ENCODE data around the gene FOXD2.

Gene FOXD2

GRCh38 chr1:47482786-47483185 lies 44.9 kb downstream of the FOXD2 start:
- no peak for DNase-seq (ENCODE audit: extremely low read depth, low read depth)
- no peak for TF ChIP-seq CTCF (IDR thresholded peaks at IDR 0.05; ENCODE audit: low read depth, low read length)

GRCh38 chr1:47483651-47484050 lies 45.8 kb downstream of the FOXD2 start:
- DNase-seq (ENCODE audit: extremely low read depth, low read depth) = no peak
- no peak for TF ChIP-seq CTCF (IDR thresholded peaks at IDR 0.05; ENCODE audit: low read depth, low read length)

GRCh38 chr1:47485817-47486216 lies 48.0 kb downstream of the FOXD2 start:
- TF ChIP-seq CTCF (IDR thresholded peaks at IDR 0.05; ENCODE audit: low read depth, low read length) = no peak
- DNase-seq (ENCODE audit: extremely low read depth, low read depth) = no peak

GRCh38 chr1:47487332-47487731 lies 49.5 kb downstream of the FOXD2 start:
- no peak for TF ChIP-seq CTCF (IDR thresholded peaks at IDR 0.05; ENCODE audit: low read depth, low read length)
- no peak for DNase-seq (ENCODE audit: extremely low read depth, low read depth)

GRCh38 chr1:47487850-47488450 lies 50.1 kb downstream of the FOXD2 start:
- no peak for DNase-seq (ENCODE audit: extremely low read depth, low read depth)

More at GRCh38 chr1:47487850-47488450, 50.1 kb downstream of the FOXD2 start:
- no peak for TF ChIP-seq CTCF (IDR thresholded peaks at IDR 0.05; ENCODE audit: low read depth, low read length)
